ENCODE results near the gene TUNAR. TPM values are rescaled to one million over a fixed set of nuclear protein-coding genes. Genes with fewer than 3 reads are reported as not detected.
"Not testable (repeated sequence)": the region's sequence is repeated elsewhere in the genome, so short reads cannot be mapped to it uniquely, and the experiment has no call there.

TUNAR gene
- polyA plus RNA-seq, 4 donors: 0.38 to 1.8 (median 0.56) TPM

DNA sequence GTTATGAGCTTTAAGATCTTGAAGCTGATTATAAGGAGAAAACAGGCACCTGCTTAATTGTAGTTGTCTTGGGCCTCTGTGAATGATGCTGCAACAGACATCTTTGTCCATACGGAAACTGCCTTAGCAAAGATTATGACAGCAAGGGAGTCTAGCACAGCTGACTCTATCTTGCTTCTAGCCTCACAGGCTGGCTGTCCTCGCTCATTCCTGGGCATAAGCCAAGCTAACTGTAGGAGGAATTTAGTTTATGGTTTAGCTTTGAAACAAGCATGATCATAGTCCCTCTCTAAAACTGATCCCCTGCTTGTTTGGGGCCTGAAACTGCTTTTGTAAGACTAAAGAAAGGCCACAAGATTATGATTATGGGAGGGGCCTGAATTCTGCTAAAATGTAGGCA is 88.3 kb downstream of the TUNAR start:
- DNase-seq (ENCODE audit: low read depth in 4 of 4, low spot score in 2 of 4): no peak

DNA sequence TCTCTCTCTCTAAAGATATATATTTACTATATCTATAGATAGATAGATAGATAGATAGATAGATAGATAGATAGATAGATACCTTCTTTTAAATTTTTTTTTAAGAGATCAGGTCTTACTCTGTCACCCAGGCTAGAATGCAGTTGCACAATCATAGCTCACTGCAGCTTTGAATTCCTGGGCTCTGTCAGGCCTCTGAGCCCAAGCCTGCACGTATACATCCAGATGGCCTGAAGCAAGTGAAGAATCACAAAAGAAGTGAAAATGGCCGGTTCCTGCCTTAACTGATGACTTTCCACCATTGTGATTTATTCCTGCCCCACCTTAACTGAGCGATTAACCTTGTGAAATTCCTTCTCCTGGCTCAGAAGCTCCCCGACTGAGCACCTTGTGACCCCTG is 91.4 kb downstream of the TUNAR start:
- not testable (repeated sequence) for DNase-seq (ENCODE audit: low read depth in 4 of 4, low spot score in 2 of 4)

Other genes starting within 250 kb of the TUNAR start
- under 1 TPM; 0.32 to 0.58 (median 0.49) TPM for gene TCL1B, start 190.4 kb upstream of the TUNAR start, polyA plus RNA-seq (ENCODE audit: insufficient read length in 4 of 4)
- gene TCL1A, start 162.7 kb upstream of the TUNAR start, polyA plus RNA-seq (ENCODE audit: insufficient read length in 4 of 4): 1 to 10 TPM in 2 of 4 donors, under 1 TPM in 2; 0.54 to 1.9 (median 1.1) TPM
- 10 to 100 TPM; 27.5 to 40.7 (median 35.0) TPM for gene C14orf132, start 162.5 kb downstream of the TUNAR start, polyA plus RNA-seq (ENCODE audit: insufficient read length in 4 of 4)